Spleen (tissue), 11 donors: Measurements from ENCODE around the gene DPP3. TPM values are rescaled to one million over a fixed set of nuclear protein-coding genes. Genes with fewer than 3 reads are reported as not detected.

Experiments
- DNase-seq: peaks from one replicate; pipeline ENCODE4 v3.0.0-alpha.2; 2020
- H3K27ac ChIP-seq, 8 donors: fragments of 200-600 bp; sonication (generic) in 7 of 8; 1 replicate in 4 of 8; 2 replicates in 4 of 8; pipeline versions ENCODE4 v1.5.0 to v1.8.0; 2016 to 2021; ENCODE audit warnings: inconsistent platforms in 4 of 8, mild to moderate bottlenecking in 4 of 8, moderate library complexity in 1 of 8
- H3K27me3 ChIP-seq, 7 donors: fragments of 200-600 bp; sonication (generic) in 6 of 7; replicated peaks in 1 of 7; 1 replicate in 4 of 7; 2 replicates in 3 of 7; pipeline versions ENCODE4 v1.5.0 to v1.8.0; 2016 to 2021; ENCODE audit warnings: inconsistent platforms in 3 of 7, mild to moderate bottlenecking in 1 of 7
- H3K36me3 ChIP-seq, 6 donors: fragments of 200-600 bp; sonication (generic) in 5 of 6; 1 replicate in 4 of 6; 2 replicates in 2 of 6; pipeline versions ENCODE4 v1.5.0 to v1.8.0; 2016 to 2021; ENCODE audit warnings: inconsistent platforms in 2 of 6
- H3K4me1 ChIP-seq, 6 donors: fragments of 200-600 bp; sonication (generic) in 5 of 6; 1 replicate in 3 of 6; 2 replicates in 3 of 6; pipeline versions ENCODE4 v1.5.0 to v1.8.0; 2016 to 2021; ENCODE audit warnings: inconsistent platforms in 3 of 6
- H3K4me3 ChIP-seq, 8 donors: fragments of 200-600 bp; sonication (generic) in 7 of 8; 1 replicate in 4 of 8; 2 replicates in 4 of 8; pipeline versions ENCODE4 v1.5.0 to v1.8.0; 2016 to 2021; ENCODE audit warnings: inconsistent platforms in 4 of 8, mild to moderate bottlenecking in 4 of 8, moderate library complexity in 2 of 8
- H3K9me3 ChIP-seq, 8 donors: fragments of 200-600 bp; sonication (generic) in 7 of 8; 1 replicate in 4 of 8; 2 replicates in 4 of 8; pipeline versions ENCODE4 v1.5.0 to v1.8.0; 2016 to 2021; ENCODE audit warnings: inconsistent platforms in 4 of 8
- CTCF ChIP-seq, 11 experiments: fragments of 200-600 bp in 7 of 11; fragments of 450-650 bp in 4 of 11; sonication (generic) in 4 of 11; IDR thresholded peaks in 8 of 11; conservative IDR thresholded peaks in 3 of 11; 1 replicate in 7 of 11; 2 replicates in 4 of 11; pipeline versions ENCODE4 v1.4.0 to v1.8.0; 2016 to 2021; ENCODE audit warnings: antibody characterized with exemption in 11 of 11, inconsistent platforms in 4 of 11, mild to moderate bottlenecking in 1 of 11
- POLR2A ChIP-seq, 3 donors: fragments of 450-650 bp; IDR thresholded peaks; one replicate each; pipeline ENCODE4 v1.5.1; 2017; ENCODE audit warnings: antibody characterized with exemption in 3 of 3, mild to moderate bottlenecking in 1 of 3
- POLR2AphosphoS5 ChIP-seq, 3 donors: sonication (generic); formaldehyde crosslinking; IDR thresholded peaks; one replicate each; pipeline ENCODE4 v1.5.1; 2017; ENCODE audit warnings: antibody characterized with exemption in 3 of 3
- WGBS, 5 donors: extraction: QIAGEN DNeasy Blood & Tissue Kit in 3 of 5; methylation state at CpG; one replicate each; pipeline versions ENCODE4 v1.1.5 to v1.1.7; 2013 to 2018; 5-methylcytosine and 5-hydroxymethylcytosine counted together
- intact Hi-C: fragments of 100-400 bp; cut with DNase I; formaldehyde crosslinking; loops from one replicate; pipeline ENCODE4 v1.15.0; 2023; ENCODE audit warnings: low total_unique reads
- polyA plus RNA-seq, 3 donors: library from polyadenylated mRNA; stranded (reverse); fragments of 200-250 nt; gene quantifications; one replicate each; pipeline ENCODE4 v1.2.1, GENCODE V29; 2013
- total RNA-seq, 7 donors: library from RNA; depleted of rRNA in 3 of 7; stranded (reverse); fragments of >200 nt in 3 of 7; fragmentation: NEBNext Ultra II Directional in 4 of 7; extraction: Animal tissue kit (Norgen Biotek cat#: 25700) in 4 of 7; gene quantifications; one replicate each; pipeline versions ENCODE4 v1.1.0 to v1.2.1, GENCODE V29; 2016 to 2021
- donor health status: healthy with polysubstance abuse.
- donor health status: DM: no; HTN: no; CAD: no; lungs with moderate emphysema.
- donor health status: DM: no; HTN: no; CAD: no.
- donor health status: Bipolar disorder and iron deficiency.
- donor health status: healthy.
- donor health status: DM: no; HTN: no; CAD: no.
- donor health status: DM: yes; HTN: yes; CAD: no.

DPP3 gene
- total and polyA plus RNA-seq, 10 donors: 17.9 to 35.5 (median 23.7) TPM

- Histone ChIP-seq H3K36me3 (peaks cover 0 to 100% (median 65%) of the 10 kb centered on the region in 6 donors), H3K4me3 (no peak overlapping the region), H3K4me1 (no peaks in the 10 kb centered on the region), H3K27me3 (no peaks in the 10 kb centered on the region), H3K9me3 (no peaks in the 10 kb centered on the region), H3K27ac (no peak overlapping the region)
- intact Hi-C loops: no loop called here
- no peak for DNase-seq
- 78 to 86% (median 84%) methylated on average over 16 to 20 of the region's 20 CpGs for WGBS, 5 donors
- TF ChIP-seq POLR2A (IDR thresholded peaks at IDR 0.05) (no peak), CTCF (IDR thresholded peaks at IDR 0.05 in 8 of 11, conservative IDR thresholded peaks at IDR 0.05 in 3 of 11) (no peak), POLR2AphosphoS5 (IDR thresholded peaks at IDR 0.05) (no peak)
These were observed 11.2 kb downstream of the DPP3 start for GRCh38 chr11:66491315-66491935.

- Histone ChIP-seq H3K4me3 (no peak overlapping the region), H3K27me3 (no peaks in the 10 kb centered on the region), H3K27ac (no peak overlapping the region), H3K36me3 (peaks cover 0 to 100% (median 65%) of the 10 kb centered on the region in 6 donors), H3K4me1 (no peaks in the 10 kb centered on the region), H3K9me3 (no peaks in the 10 kb centered on the region)
- WGBS, 5 donors: 43 to 89% (median 83%) methylated on average over 1 to 10 of the region's 10 CpGs
- intact Hi-C loops: no loop called here
- no peak for DNase-seq
- TF ChIP-seq CTCF (IDR thresholded peaks at IDR 0.05 in 8 of 11, conservative IDR thresholded peaks at IDR 0.05 in 3 of 11): no peak
- no peak for TF ChIP-seq POLR2A (IDR thresholded peaks at IDR 0.05)
- TF ChIP-seq POLR2AphosphoS5 (IDR thresholded peaks at IDR 0.05): no peak
These were observed 12.1 kb downstream of the DPP3 start for GRCh38 chr11:66492161-66492865.

GRCh38 chr11:66493130-66493529 is 12.9 kb downstream of the DPP3 start:
- intact Hi-C loops: no loop called here
- no peaks in the 10 kb centered on the region for H3K9me3 ChIP-seq
- TF ChIP-seq POLR2AphosphoS5 (IDR thresholded peaks at IDR 0.05) (no peak), POLR2A (IDR thresholded peaks at IDR 0.05) (no peak), CTCF (IDR thresholded peaks at IDR 0.05 in 8 of 11, conservative IDR thresholded peaks at IDR 0.05 in 3 of 11) (no peak)
- H3K4me3 ChIP-seq: no peak overlapping the region
- H3K27me3 ChIP-seq: no peaks in the 10 kb centered on the region
- peaks cover 0 to 100% (median 62%) of the 10 kb centered on the region in 6 donors for H3K36me3 ChIP-seq
- H3K27ac ChIP-seq: no peak overlapping the region
- H3K4me1 ChIP-seq: no peaks in the 10 kb centered on the region
- WGBS, 5 donors: 94 to 98% (median 95%) methylated on average over 10 of the region's 10 CpGs
- no peak for DNase-seq

- WGBS, 5 donors: 92 to 97% (median 95%) methylated on average over 7 of the region's 7 CpGs
- TF ChIP-seq POLR2AphosphoS5 (IDR thresholded peaks at IDR 0.05): no peak
- no peak for TF ChIP-seq CTCF (IDR thresholded peaks at IDR 0.05 in 8 of 11, conservative IDR thresholded peaks at IDR 0.05 in 3 of 11)
- TF ChIP-seq POLR2A (IDR thresholded peaks at IDR 0.05): no peak
- Histone ChIP-seq H3K27me3 (no peaks in the 10 kb centered on the region), H3K4me3 (no peak overlapping the region), H3K36me3 (peaks cover 0 to 100% (median 60%) of the 10 kb centered on the region in 6 donors), H3K27ac (no peak overlapping the region), H3K9me3 (no peaks in the 10 kb centered on the region), H3K4me1 (no peaks in the 10 kb centered on the region)
- no peak for DNase-seq
- intact Hi-C loops: no loop called here
These were observed 14.2 kb downstream of the DPP3 start for GRCh38 chr11:66494458-66494857.
